IPS DF 4.7 (cell line): ENCODE measurements around the gene MAGEB5.
"Not testable (repeated sequence)": the region's sequence is repeated elsewhere in the genome, so short reads cannot be mapped to it uniquely, and the experiment has no call there.

ENCODE experiments used
- DNase-seq: peaks from one replicate; pipeline ENCODE4 v3.0.0-alpha.2; 2013; ENCODE audit warnings: low spot score; ENCODE audit errors: extremely low read depth

The MAGEB5 gene

GRCh38 chrX:26215869-26216268 lies at the start of gene MAGEB5:
MAGEB5 (plus strand) TSS chrX:26216169; CDS start chrX:26217302, 1,133 bp downstream.
- DNase-seq, result no peak

GRCh38 chrX:26192204-26192603 lies 23.8 kb upstream of the MAGEB5 start, which contains the start of gene MAGEB6:
MAGEB6 (plus strand) TSS chrX:26192440; CDS start chrX:26193847, 1,407 bp downstream.
- DNase-seq, result no peak

DNA sequence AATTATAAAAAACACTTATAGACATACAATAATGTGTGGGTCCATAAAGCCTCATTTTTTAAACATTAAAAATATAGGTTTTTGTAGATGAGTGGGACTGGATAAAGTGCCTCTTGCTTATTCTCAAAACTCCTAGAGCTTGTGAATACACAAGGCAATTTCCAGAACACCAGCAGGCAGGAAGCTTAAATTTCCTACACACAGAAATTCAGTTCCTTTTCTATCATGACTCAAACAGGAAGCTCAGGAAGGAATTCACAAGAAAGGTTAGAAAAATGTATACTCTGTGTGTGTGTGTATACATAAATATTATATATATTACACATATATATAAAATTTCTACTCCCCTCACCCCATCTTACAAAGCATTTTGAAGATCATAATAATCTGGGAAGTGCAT lies 12.4 kb upstream of the MAGEB5 start:
- DNase-seq, result no peak

DNA sequence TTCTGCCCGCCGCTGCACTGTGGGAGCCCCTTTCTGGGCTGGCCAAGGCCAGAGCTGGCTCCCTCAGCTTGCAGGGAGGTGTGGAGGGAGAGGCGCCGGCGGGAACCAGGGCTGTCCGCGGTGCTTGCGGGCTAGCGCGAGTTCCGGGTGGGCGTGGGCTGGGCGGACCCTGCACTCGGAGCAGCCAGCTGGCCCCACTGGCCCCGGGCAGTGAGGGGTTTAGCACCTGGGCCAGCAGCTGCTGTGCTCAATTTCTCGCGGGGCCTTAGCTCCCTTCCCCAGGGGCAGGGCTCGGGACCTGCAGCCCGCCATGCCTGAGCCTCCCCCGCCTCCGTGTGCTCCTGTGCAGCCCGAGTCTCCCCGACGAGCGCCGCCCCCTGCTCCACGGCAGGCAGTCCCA lies 11.3 kb upstream of the MAGEB5 start:
- DNase-seq, result not testable (repeated sequence)

DNA sequence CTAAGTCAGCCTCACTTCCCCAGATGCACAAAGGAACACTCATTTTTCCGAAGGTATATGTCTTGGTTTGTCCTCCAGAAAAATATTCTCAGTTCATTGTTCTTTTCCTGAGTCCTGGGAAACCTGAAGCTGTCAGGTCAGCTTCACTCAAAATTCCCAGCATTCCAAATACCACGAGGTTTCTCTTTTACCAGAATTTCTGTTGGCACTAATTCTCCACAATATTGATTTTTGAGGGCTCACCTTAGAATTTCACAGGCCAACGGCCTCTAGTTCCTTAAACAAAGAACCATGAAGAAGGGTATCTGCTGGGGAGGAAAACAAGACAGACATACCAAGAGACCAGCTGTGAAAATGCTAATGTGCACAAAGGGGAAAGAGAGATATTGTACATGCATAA lies 8.0 kb upstream of the MAGEB5 start:
- DNase-seq, result no peak

- no peak for DNase-seq
Measured at GRCh38 chrX:26219351-26219750, 3.4 kb downstream of the MAGEB5 start.

- DNase-seq, result no peak
Measured at GRCh38 chrX:26234177-26234576, 18.2 kb downstream of the MAGEB5 start.

DNA sequence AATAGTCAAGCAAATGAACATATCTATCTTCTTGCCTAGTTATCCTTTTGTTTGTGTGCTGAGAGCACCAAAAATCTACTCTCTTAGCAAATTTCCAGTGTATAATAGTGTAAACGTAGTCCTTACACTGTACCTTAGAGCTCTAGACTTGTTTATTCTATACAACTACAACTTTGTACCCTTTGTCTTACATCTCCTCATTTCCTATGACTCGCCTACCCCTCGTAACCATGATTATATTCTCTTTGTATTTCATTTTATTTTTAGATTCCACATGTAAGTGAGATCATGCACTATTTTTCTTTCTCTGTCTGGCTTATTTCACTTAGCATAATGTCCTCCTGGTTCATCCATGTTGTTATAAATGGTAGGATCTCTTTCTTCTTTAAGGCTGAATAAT lies 37.6 kb downstream of the MAGEB5 start:
- no peak for DNase-seq

- no peak for DNase-seq
Measured at GRCh38 chrX:26254436-26254835, 38.5 kb downstream of the MAGEB5 start.

- no peak for DNase-seq
Measured at GRCh38 chrX:26262121-26262523, 46.2 kb downstream of the MAGEB5 start.
